HepG2 (cell line): ENCODE data around the gene CIROP. TPM values are rescaled to one million over a fixed set of nuclear protein-coding genes. Genes with fewer than 3 reads are reported as not detected.
A peak's percentile ranks its signal among the peaks of the same experiment; 100 is the strongest.

ENCODE experiments used
- ATF7 ChIP-seq, 2 experiments: fragments of 450-650 bp in 1 of 2; sonication (generic) in 1 of 2; formaldehyde crosslinking in 1 of 2; IDR thresholded peaks; 2 replicates each; pipeline versions ENCODE4 v1.4.0 to v1.6.1; 2016 to 2020; ENCODE audit warnings: antibody characterized with exemption in 1 of 2, mild to moderate bottlenecking in 1 of 2, missing genetic modification reagents in 1 of 2
- HHEX ChIP-seq: IDR thresholded peaks from 2 replicates; pipeline ENCODE4 v1.6.1; 2016; ENCODE audit warnings: control low read depth
- ISX ChIP-seq: sonication (generic); formaldehyde crosslinking; conservative IDR thresholded peaks from 2 replicates; pipeline ENCODE4 v1.5.0; 2020; ENCODE audit warnings: missing genetic modification reagents
- KLF13 ChIP-seq: sonication (generic); formaldehyde crosslinking; IDR thresholded peaks from 2 replicates; pipeline ENCODE4 v1.4.0; 2020; ENCODE audit warnings: mild to moderate bottlenecking, missing genetic modification reagents
- RXRA ChIP-seq: sonication (generic); formaldehyde crosslinking; IDR thresholded peaks from 2 replicates; pipeline ENCODE4 v1.5.1; 2020; ENCODE audit warnings: missing genetic modification reagents
- SNAI1 ChIP-seq: sonication (generic); formaldehyde crosslinking; IDR thresholded peaks from 2 replicates; pipeline ENCODE4 v1.5.0; 2020; ENCODE audit warnings: mild to moderate bottlenecking, missing genetic modification reagents, borderline replicate concordance
- ZBTB20 ChIP-seq: sonication (generic); formaldehyde crosslinking; IDR thresholded peaks from 2 replicates; pipeline ENCODE4 v1.8.1; 2023; ENCODE audit warnings: missing genetic modification reagents, low read depth, mild to moderate bottlenecking, borderline replicate concordance
- ZBTB21 ChIP-seq: sonication (generic); formaldehyde crosslinking; IDR thresholded peaks from 2 replicates; pipeline ENCODE4 v1.4.0; 2020; ENCODE audit warnings: missing genetic modification reagents
- ZKSCAN5 ChIP-seq: sonication (generic); formaldehyde crosslinking; IDR thresholded peaks from 2 replicates; pipeline ENCODE4 v1.5.1; 2020; ENCODE audit warnings: mild to moderate bottlenecking, missing genetic modification reagents
- ZNF350 ChIP-seq: sonication (generic); formaldehyde crosslinking; IDR thresholded peaks from 2 replicates; pipeline ENCODE4 v1.4.0; 2020; ENCODE audit warnings: mild to moderate bottlenecking, low read depth, missing genetic modification reagents, borderline replicate concordance
- ZNF546 ChIP-seq: sonication (generic); formaldehyde crosslinking; conservative IDR thresholded peaks from 2 replicates; pipeline ENCODE4 v1.8.1; 2023; ENCODE audit warnings: mild to moderate bottlenecking, missing genetic modification reagents
- ZNF589 ChIP-seq: sonication (generic); formaldehyde crosslinking; conservative IDR thresholded peaks from 2 replicates; pipeline ENCODE4 v1.8.0; 2022; ENCODE audit warnings: mild to moderate bottlenecking, moderate library complexity, missing genetic modification reagents
- ZNF605 ChIP-seq: sonication (generic); formaldehyde crosslinking; IDR thresholded peaks from 2 replicates; pipeline ENCODE4 v1.8.0; 2022; ENCODE audit warnings: mild to moderate bottlenecking, missing genetic modification reagents
- ZNF652 ChIP-seq: IDR thresholded peaks from 2 replicates; pipeline ENCODE4 v1.6.1; 2016; ENCODE audit warnings: low read depth, borderline replicate concordance
- ZNF709 ChIP-seq: sonication (generic); formaldehyde crosslinking; IDR thresholded peaks from 2 replicates; pipeline ENCODE4 v1.5.0; 2020; ENCODE audit warnings: mild to moderate bottlenecking, missing genetic modification reagents
- ZNF772 ChIP-seq: sonication (generic); formaldehyde crosslinking; IDR thresholded peaks from 2 replicates; pipeline ENCODE4 v1.5.0; 2020; ENCODE audit warnings: mild to moderate bottlenecking, missing genetic modification reagents
- ZSCAN12 ChIP-seq: sonication (generic); formaldehyde crosslinking; IDR thresholded peaks from 2 replicates; pipeline ENCODE4 v1.9.0; 2021; ENCODE audit warnings: mild to moderate bottlenecking, missing genetic modification reagents
- polyA plus RNA-seq, 8 experiments: library from polyadenylated mRNA; depleted of rRNA in 3 of 8; stranded (reverse) in 7 of 8; unstranded in 1 of 8; fragments of >200 nt; fragmentation: Illumina TruSeq in 4 of 8; extraction: Trizol in 4 of 8; gene quantifications; 2 replicates each; pipeline versions ENCODE4 v1.2.1 to v1.2.3, GENCODE V29; 2011 to 2016; ENCODE audit warnings: low read depth in 4 of 8, missing spikeins in 1 of 8, mixed read lengths in 1 of 8; ENCODE audit not compliant: insufficient read depth in 1 of 8
- total RNA-seq, 5 experiments: library from RNA; depleted of rRNA; stranded (reverse); fragments of >200 nt; fragmentation: Illumina TruSeq; extraction: Trizol; gene quantifications; 2 replicates each; pipeline ENCODE4 v1.2.3, GENCODE V29; 2016; ENCODE audit warnings: low read depth in 1 of 5
- TF ChIP-seq, protein P1 (sequence below): sonication (generic); formaldehyde crosslinking; IDR thresholded peaks from 2 replicates; pipeline ENCODE4 v1.4.0; 2020; ENCODE audit warnings: mild to moderate bottlenecking, missing genetic modification reagents
- TF ChIP-seq, protein P2 (sequence below): sonication (generic); formaldehyde crosslinking; IDR thresholded peaks from 2 replicates; pipeline ENCODE4 v1.5.0; 2020; ENCODE audit warnings: missing genetic modification reagents
- TF ChIP-seq, protein P3 (sequence below): sonication (generic); formaldehyde crosslinking; IDR thresholded peaks from 2 replicates; pipeline ENCODE4 v1.4.0; 2020; ENCODE audit warnings: missing genetic modification reagents, borderline replicate concordance

The CIROP gene
- total and polyA plus RNA-seq, 2 of the 13 experiments (the other 11 are each of a cell fraction or from before 2014, with no cell fraction given) = 0.07 TPM; not detected in 1

DNA sequence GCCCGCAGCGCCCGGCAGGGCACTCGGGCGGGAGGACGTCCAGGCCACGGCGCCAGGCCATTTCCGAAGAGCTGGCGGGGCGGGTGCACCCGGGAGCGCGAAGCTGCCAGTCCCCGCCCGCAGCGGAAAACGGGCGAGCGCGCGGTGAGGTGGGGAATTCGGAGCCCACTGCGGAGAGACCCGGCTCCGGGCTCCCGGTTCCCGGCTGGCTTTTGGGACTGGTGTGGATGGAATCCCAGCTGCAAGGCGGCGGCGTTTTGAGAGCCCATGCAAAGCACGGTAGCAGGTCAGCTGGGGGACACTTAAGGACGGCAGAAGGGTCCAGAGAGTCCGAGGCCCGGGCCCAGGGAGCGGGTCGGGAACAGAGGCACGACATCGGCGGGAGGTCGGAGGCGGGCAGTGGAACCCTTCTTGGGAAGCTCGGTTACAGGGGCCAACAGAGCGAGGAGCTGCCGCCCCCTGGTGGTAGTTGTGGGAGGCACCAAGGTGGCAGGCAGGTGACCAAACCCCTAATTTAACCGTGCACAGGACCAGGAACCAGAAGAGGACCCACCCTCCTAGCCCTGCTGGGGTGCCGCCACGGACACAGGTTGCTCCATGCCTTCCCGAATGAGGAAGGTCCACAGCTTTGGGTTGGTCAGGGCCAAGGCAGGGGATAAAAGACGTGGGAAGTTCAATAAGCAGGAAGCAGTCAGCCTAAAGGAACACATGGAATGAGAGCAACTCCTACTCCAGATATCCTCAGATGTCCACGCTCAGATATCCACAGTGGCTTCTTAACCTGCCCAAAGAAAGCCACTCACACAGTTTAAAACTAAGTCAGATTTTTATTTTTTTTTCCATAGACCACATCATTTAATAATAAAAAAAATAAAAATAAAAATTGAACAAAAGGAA lies 46.8 kb downstream of the CIROP start (continued):
- TF ChIP-seq ZNF652 (CRISPR knock-in tag) (no peak; the same call in 1 of the 2 replicates), ZNF546 (CRISPR knock-in tag) (no peak; the same call in 1 of the 2 replicates), SNAI1 (CRISPR knock-in tag) (peak; percentile 77; the same call in 1 of the 2 replicates), ZNF772 (CRISPR knock-in tag) (peak; percentile 97), ZKSCAN5 (CRISPR knock-in tag) (peak; percentile 76; the same call in 1 of the 2 replicates), ZBTB20 (CRISPR knock-in tag) (peak; percentile 75; the same call in 1 of the 2 replicates), ATF7 (IDR thresholded peaks at IDR 0.05) (no peak), ATF7 (CRISPR knock-in tag; IDR thresholded peaks at IDR 0.05) (peak; percentile 20; the same call in 1 of the 2 replicates), KLF13 (CRISPR knock-in tag) (no peak; the same call in 1 of the 2 replicates), ZSCAN12 (no peak), ISX (CRISPR knock-in tag) (no peak), HHEX (0 out of 2 replicates have a peak, but pooled peaks have one; percentile 30), ZNF350 (peak; percentile 97), RXRA (CRISPR knock-in tag) (peak; percentile 77), ZNF605 (CRISPR knock-in tag) (peak; percentile 91), ZNF709 (peak; percentile 67; the same call in 1 of the 2 replicates), ZNF589 (CRISPR knock-in tag) (peak; percentile 83; the same call in 1 of the 2 replicates), ZBTB21 (0 out of 2 replicates have a peak, but pooled peaks have one; percentile 32)
- TF ChIP-seq, protein P1, sequence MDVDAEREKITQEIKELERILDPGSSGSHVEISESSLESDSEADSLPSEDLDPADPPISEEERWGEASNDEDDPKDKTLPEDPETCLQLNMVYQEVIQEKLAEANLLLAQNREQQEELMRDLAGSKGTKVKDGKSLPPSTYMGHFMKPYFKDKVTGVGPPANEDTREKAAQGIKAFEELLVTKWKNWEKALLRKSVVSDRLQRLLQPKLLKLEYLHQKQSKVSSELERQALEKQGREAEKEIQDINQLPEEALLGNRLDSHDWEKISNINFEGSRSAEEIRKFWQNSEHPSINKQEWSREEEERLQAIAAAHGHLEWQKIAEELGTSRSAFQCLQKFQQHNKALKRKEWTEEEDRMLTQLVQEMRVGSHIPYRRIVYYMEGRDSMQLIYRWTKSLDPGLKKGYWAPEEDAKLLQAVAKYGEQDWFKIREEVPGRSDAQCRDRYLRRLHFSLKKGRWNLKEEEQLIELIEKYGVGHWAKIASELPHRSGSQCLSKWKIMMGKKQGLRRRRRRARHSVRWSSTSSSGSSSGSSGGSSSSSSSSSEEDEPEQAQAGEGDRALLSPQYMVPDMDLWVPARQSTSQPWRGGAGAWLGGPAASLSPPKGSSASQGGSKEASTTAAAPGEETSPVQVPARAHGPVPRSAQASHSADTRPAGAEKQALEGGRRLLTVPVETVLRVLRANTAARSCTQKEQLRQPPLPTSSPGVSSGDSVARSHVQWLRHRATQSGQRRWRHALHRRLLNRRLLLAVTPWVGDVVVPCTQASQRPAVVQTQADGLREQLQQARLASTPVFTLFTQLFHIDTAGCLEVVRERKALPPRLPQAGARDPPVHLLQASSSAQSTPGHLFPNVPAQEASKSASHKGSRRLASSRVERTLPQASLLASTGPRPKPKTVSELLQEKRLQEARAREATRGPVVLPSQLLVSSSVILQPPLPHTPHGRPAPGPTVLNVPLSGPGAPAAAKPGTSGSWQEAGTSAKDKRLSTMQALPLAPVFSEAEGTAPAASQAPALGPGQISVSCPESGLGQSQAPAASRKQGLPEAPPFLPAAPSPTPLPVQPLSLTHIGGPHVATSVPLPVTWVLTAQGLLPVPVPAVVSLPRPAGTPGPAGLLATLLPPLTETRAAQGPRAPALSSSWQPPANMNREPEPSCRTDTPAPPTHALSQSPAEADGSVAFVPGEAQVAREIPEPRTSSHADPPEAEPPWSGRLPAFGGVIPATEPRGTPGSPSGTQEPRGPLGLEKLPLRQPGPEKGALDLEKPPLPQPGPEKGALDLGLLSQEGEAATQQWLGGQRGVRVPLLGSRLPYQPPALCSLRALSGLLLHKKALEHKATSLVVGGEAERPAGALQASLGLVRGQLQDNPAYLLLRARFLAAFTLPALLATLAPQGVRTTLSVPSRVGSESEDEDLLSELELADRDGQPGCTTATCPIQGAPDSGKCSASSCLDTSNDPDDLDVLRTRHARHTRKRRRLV = 0 out of 2 replicates have a peak, but pooled peaks have one; percentile 46
- TF ChIP-seq, protein P2, sequence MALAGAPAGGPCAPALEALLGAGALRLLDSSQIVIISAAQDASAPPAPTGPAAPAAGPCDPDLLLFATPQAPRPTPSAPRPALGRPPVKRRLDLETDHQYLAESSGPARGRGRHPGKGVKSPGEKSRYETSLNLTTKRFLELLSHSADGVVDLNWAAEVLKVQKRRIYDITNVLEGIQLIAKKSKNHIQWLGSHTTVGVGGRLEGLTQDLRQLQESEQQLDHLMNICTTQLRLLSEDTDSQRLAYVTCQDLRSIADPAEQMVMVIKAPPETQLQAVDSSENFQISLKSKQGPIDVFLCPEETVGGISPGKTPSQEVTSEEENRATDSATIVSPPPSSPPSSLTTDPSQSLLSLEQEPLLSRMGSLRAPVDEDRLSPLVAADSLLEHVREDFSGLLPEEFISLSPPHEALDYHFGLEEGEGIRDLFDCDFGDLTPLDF (CRISPR knock-in tag) = no peak; the same call in 1 of the 2 replicates
- TF ChIP-seq, protein P3, sequence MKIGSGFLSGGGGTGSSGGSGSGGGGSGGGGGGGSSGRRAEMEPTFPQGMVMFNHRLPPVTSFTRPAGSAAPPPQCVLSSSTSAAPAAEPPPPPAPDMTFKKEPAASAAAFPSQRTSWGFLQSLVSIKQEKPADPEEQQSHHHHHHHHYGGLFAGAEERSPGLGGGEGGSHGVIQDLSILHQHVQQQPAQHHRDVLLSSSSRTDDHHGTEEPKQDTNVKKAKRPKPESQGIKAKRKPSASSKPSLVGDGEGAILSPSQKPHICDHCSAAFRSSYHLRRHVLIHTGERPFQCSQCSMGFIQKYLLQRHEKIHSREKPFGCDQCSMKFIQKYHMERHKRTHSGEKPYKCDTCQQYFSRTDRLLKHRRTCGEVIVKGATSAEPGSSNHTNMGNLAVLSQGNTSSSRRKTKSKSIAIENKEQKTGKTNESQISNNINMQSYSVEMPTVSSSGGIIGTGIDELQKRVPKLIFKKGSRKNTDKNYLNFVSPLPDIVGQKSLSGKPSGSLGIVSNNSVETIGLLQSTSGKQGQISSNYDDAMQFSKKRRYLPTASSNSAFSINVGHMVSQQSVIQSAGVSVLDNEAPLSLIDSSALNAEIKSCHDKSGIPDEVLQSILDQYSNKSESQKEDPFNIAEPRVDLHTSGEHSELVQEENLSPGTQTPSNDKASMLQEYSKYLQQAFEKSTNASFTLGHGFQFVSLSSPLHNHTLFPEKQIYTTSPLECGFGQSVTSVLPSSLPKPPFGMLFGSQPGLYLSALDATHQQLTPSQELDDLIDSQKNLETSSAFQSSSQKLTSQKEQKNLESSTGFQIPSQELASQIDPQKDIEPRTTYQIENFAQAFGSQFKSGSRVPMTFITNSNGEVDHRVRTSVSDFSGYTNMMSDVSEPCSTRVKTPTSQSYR (CRISPR knock-in tag) = no peak
